ENCODE measurements around the gene GARIN3.

- no peak for TF ChIP-seq YY1 (IDR thresholded peaks at IDR 0.05; ENCODE audit: low read depth)
- no peak for TF ChIP-seq POLR2AphosphoS5 (IDR thresholded peaks at IDR 0.05; ENCODE audit: low read depth, low read length)
- TF ChIP-seq CTCF (IDR thresholded peaks at IDR 0.05): no peak
- no peak for TF ChIP-seq RXRA (IDR thresholded peaks at IDR 0.05; ENCODE audit: borderline replicate concordance, low read depth)
- TF ChIP-seq RCOR1 (IDR thresholded peaks at IDR 0.05; ENCODE audit: low read length): no peak
- TF ChIP-seq EP300 (IDR thresholded peaks at IDR 0.05; ENCODE audit: borderline replicate concordance in 1 of 2, low read depth in 1 of 2, low read length in 1 of 2): no peak
- TF ChIP-seq JUND (IDR thresholded peaks at IDR 0.05): no peak
- TF ChIP-seq MAX (IDR thresholded peaks at IDR 0.05; ENCODE audit: low read depth): no peak
- TF ChIP-seq PBX3 (IDR thresholded peaks at IDR 0.05): no peak
- TF ChIP-seq ELF1 (IDR thresholded peaks at IDR 0.05): no peak
Observed at GRCh38 chr5:157175071-157175612, 9.1 kb upstream of the GARIN3 start.
